Ureter (tissue), 1 donor: Measurements from ENCODE around the gene ITGAV. TPM values are rescaled to one million over a fixed set of nuclear protein-coding genes. Genes with fewer than 3 reads are reported as not detected.

Experiments used
- DNase-seq: peaks from one replicate; pipeline ENCODE4 v3.0.0-alpha.2; 2020; ENCODE audit warnings: low spot score
- total RNA-seq: library from RNA; stranded (reverse); gene quantifications from one replicate; pipeline ENCODE4 v1.2.4, GENCODE V29; 2023
- donor health status: DM: yes; HTN: yes; CAD: no.

The ITGAV gene
- total RNA-seq, 1 donor from 2014 or later, result 60.1 TPM

DNA sequence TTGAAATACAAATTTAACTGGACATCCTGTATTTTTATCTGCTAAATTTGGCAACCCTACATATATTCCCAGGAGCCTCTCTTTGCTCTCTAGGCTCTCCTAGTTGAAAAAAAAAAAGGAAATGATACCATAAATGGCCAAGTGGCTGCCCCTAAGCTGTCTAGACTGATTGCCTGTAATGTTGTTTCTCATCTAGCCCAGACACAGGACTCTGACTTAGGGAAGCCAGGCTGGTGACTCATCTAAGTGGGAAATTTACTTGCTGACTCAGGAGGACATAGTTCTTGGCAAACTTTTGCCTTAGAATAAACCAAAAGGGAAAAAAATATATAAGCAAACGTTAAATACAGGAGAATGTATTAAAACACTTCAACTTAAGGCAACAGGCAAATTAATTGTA lies 14.6 kb upstream of the ITGAV start:
- peak; percentile 52 for DNase-seq

DNA sequence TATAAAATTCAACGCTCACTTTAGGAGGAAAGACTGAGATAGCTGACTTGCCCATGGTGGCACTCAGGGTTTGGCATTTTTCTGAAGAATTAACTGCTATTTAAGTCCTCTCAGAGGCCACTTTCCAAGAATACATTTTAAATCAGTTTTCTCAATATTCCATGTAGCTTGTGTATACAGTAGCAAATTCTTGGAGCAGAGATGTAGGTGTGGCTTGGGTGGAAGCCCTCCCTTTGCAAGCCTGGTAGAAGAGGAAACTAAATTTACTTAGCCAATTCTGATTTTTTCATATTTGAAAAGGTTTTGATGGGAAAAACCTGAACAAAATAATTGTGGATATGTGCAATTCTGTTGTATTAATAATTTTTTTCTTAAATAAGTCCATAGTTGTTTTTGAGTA lies 14.0 kb upstream of the ITGAV start:
- DNase-seq, result no peak

DNA sequence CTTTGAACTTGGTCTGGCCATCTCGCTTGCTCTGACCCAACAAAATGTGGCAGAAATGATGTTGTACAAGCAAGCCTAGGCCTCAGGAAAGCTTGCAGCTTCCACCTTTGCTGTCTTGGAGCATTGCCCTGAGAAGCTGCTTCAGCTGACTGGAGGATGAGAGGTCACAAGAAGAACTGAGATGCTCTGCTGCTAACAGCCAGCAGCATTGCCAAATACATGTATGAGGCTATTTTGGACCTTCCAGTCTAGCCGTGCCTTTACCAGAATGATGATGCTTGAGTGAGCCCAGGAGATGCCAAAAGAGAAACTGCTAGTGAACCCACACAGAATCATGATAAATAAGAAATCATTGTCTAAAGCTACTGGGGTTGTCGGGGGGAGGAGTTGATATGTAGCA lies 13.2 kb upstream of the ITGAV start:
- DNase-seq, result no peak

DNA sequence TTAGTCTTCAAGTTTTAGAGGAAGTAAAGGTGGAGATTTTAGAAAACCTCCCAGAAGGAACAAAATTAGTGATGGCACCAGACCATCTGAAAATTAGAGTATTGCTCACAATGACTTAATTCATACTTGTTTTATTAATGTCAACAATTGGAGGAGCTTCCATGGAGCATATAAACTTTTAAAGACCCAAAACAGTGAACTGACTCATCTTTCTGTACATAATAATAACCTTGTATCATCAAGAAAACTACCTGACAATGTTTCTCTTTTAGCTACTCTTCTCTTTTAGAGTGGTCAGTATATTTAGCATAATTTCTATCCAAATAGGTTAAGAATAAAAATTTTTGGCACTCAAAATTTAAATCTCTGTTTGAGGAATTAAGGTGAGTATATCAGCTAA lies 7.2 kb upstream of the ITGAV start:
- no peak for DNase-seq

DNA sequence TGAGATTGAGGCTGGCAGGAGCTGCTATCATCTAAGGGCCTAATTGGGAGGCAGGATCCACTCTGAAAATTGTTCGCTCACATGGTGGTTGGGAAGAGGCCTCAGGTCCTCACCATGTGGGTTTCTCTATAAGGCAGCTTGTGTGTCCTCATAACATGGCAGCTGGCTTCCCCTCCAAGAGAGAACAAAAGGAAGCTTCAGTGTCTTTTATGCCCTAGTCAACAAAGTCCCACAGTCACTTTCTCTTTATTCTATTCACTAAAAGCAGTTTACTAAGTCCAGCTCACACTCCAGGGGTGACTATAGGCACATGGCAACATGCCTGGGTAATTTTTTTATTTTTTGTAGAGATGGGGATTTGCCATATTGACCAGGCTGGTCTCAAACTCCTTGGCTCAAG lies 5.8 kb upstream of the ITGAV start:
- DNase-seq, result no peak

DNA sequence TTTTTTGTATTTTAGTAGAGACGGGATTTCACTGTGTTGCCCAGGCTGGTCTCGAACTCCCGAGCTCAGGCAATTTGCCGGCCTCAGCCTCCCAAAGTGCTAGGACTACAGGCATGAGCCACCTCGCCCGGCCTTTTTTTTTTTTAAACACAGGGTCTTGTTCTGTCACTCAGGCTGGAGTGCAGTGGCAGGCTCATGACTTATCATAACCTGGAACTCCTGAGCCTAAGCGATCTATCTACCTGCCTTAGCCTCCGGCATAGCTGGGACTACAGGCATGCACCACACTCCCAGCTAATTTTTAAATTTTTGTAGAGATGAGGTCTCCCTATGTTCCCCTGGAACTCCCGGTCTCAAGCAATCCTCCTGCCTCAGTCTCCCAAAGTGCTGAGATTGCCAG lies 1.4 kb upstream of the ITGAV start:
- DNase-seq, result no peak

DNA sequence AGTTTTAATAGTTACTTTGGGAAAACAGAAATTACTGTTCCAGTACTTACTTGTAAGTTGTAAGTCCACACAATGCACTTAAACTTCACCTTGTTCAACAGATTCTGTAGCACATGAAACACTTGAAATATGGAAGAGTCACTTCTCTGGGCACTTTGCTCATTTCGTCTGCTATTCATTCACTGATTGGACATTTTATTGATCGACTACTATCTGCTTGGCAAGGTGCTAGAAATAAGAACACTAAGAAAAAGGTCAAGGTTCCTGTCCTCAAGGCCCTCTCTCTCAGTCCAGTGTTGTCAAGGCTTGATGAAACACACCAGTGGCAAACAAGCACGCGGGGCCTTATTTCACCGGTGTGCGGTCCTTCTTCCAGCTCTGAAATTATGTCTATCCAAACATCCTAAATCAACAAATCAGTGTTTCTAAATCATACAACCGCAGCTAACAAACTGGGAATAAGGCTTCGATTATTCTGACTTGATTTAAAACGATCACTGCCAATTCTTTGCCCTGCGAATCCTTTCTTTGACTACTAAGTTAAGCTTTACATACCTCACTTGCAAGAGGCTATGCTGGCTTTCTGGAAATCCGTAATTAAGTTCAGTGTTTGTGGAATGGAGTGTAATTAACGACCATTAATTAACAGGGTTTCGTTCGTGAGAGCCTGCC lies 780 bp upstream of the ITGAV start:
- no peak for DNase-seq

DNA sequence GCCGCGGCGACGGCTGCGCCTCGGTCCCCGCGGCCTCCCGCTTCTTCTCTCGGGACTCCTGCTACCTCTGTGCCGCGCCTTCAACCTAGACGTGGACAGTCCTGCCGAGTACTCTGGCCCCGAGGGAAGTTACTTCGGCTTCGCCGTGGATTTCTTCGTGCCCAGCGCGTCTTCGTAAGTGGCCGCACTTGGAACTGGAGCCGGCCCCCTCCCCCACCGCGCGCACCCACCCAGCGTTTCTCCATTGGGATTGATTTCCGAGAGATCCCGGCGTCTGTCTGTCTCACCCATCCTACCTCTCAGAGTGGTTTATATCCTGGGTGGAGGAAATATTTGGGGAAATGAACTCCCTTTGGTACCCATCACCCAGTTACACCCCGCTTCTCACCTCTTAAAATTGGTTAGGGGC lies 498 bp downstream of the ITGAV start:
- peak; percentile 53 for DNase-seq

DNA sequence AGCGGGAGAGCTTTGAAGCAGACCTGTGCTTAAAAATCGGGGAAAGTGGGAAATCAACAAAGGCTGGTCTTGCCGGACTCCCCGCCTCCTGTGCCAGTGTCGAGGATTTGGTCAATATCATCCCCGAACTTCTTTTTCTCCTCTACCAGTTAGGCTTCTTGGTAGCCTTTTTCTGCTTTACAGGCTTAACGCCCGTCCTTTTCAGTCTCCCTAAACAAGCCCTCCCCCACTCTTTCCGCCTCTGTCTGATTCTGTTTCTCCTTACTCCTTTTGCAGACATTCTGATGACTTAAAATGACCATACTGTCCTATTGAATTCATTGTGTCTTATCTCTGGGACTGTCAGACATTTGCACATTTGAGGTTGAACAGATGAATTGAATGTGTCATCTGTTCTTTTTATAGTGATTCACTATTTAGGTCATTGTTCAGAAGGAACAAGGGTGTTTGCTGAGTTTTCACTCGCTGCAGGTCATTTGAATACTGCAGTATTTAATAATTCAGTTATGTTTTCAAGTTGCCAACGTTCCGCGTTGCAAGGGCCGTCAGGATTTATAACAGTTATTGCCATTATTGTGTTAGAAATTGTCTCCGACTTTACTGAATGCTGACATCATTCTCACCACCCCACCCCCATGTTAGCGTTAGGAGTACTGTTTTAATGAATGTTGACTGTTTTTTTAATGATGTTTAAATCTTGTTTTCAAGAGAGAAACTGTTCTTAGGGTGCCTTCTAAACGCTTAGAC lies 1.1 kb downstream of the ITGAV start:
- no peak for DNase-seq

DNA sequence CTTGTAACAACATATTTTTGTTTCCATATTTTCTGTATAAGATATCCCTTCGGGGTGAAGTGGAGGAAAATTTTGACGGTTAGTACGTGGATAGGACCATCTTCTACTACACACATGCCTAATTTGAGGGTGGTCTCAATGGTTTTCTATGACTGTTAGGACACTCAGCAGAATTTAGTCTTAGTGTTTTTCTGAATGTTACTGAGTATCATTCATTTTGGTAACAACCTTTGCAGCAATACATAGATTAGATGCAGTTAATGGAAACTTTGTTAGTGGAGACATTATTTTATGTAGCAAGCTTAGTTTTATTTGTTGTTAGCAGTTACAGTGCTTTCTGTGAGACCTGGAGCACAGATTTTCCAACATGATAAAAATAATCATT lies 1.6 kb downstream of the ITGAV start:
- no peak for DNase-seq

DNA sequence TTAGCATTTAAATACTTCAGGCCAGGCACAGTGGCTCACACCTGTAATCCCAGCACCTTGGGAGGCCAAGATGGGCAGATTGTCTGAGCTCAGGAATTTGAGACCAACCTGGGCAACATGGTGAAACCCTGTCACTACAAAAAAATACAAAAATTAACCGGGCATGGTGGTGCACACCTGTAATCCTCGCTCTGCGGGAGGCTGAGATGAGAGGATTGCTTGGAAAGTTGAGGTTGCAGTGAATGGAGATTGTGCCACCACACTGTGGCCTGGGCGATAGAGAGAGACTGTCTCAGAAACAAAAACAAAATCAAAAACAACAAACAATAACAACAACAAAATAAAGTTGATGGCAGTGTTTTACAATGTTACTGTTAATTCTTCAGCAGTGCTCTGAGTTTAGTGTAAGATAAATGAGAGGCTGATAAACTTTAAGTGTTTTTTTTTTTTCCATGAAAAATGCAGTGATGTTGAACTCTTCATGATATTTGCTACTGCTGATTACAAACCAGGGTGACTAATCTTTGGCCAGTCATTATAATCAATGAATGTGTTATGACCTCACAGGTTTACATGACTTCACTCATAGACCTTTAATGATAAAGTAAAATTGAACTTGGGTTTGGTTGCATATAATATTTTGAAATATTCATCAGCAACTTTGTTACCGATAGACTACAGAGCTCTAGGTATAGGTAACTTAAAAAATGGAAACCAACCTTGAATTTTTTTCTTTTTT lies 2.5 kb downstream of the ITGAV start:
- DNase-seq, result no peak

DNA sequence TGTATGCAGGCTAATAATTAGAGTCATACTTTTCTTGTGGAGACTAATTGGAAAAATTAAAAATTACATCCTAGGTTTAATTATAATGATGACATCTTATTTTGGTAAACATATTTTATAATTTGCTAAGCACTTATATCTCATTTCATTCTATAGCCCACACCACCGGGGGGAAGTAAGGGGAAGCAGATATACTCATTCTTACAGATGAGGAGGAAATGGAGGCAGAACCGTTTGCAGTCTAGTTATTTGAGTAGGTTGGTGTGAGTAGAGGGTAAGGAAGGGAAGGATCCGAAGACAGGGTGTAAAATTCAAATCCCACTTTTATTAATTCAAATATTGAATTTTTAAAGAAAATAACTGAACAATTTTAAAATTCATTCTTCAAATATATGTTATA lies 3.7 kb downstream of the ITGAV start:
- no peak for DNase-seq

DNA sequence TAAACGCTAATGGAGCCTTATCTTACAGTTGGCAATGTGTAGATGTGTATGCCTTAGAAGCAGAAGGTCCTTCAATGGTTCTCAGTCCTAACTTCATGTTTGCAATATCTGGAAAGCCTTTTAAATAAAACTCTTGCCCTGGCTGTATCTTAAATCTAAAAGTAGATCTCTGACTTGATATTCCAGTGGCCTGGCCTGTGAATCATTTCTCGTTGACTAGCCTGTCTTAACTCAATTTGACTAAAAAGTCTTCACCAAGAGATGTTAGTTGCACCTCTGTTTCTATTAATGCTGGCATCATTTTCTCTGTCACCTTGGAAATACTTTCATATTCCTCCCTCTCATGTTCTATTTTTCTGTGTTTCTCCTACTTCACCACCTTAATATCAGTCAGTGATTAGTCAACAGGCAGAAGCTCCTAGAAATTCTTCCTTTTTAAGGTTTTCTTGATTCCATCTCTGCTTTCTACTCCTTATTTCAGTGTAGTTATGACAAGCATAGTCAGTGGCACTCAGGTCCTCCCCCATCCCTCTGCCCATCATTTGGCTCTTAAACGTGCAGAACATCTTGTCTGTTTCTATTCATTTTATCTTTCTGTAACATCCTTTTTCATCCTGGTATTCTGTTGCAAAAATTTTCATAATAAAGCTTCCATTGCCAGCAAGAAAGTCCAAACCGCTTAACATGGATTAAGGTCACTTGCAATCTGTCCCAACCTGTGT lies 4.3 kb downstream of the ITGAV start:
- DNase-seq, result no peak

DNA sequence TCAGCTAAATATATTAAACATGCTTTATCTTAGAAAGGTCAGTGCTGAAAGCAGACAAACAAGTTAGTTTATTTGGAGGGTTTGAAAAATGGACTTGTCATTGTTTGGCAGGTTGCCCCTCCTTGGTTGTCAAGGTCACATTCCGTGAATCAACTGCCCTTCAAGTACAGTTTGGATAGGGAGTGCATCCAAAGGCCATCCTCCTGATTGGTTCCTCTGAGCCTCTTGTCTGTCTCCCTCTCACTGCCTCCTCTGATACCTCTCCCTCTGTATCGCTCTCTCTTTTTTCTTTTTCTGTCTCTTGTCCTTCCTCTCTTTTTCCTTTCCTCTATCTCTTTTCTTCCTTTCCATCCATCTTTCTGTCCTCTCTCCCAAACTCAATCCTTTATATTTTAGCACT lies 5.4 kb downstream of the ITGAV start:
- no peak for DNase-seq

DNA sequence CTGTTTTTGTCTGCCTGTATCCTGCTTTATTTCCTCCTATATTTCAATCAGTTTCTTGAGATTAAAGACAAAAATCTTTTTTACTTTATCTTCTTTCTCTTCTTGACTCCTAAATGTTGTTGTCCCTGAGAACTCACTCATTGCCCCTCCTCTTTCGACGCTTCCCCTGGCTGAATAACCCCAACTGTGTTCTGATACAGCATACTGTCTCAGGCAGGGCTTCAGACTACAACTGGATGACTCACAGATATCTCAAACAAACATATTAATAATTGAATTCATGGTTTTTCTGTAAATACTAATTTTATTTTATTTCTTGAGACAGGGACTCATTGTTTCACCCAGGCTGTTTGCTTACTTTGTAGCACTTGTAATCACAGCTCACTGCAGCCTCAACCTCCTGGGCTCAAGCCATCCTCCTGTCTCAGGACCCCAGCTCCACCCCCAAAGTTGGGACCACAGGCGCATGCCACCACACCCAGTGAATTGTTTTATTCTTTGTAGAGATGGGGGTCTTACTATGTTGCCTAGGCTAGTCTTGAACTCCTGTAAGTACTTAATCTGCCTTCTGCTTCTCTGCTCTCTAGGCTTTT lies 9.4 kb downstream of the ITGAV start:
- DNase-seq, result no peak

DNA sequence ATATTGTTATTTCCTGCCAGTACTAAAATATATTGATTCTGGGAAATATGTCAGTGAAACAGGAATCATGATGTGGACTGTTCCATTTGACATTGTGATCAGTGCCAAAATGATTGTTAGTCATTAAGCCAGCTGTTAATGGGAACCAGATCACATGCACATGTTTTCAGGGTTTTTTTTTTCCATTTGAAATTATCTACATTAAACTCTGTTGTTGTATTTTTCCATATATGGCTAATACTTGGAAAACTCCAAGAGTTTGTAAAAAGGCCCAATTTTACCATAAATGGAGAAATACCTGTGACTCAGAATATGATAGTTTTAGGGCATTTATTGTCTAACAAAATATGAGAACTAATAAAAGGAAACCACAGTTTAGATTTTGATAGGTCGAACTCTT lies 13.4 kb downstream of the ITGAV start:
- no peak for DNase-seq

DNA sequence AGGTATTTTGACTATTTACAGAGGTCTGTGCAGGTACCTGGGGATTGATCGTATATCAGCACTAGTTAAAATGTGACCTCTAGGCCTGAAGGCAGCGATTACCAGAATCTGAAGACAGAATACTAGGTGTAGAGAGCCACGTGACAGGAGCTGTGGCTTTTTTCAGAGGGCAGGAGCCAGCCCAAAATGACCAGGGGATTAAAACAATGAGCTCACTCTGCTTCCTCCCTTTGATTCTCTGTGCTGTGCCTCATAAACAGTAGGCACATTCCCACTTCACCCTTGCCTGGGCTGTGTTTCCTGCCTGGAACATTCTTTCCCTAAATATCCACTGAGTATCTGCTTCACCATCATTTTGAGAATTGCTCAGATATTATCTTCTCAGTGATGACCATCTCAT lies 15.2 kb downstream of the ITGAV start:
- DNase-seq, result no peak

DNA sequence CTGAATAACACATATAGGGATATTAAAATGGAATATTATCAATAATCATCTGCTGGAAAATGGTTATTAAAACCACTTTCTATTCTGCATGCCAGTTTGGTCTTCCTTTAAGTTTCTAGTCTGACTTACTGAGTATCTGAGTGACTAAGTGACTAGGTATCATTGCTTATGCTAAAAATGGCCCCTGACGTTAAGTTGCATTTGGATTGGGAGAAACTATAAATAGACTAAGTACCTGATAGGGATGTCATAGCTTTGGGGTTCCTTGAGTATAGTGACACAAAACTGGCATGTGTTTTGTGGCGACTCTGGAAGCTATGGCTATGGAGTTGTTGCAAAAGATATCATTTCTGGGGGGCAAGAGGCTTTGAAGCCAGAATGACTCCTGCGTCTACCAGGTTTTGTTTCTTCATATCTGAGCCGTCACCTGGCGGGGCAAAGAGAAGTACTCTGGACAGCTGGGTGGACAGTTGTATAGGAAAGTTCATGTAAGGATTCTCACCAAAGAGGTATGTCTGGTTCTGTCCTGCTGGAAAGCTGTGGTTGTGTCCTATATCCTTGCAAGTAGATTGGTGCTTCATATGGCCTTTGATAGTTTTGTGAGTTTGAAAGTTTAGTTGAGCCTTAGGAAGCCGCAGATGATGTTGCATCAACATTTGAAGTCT lies 17.9 kb downstream of the ITGAV start:
- DNase-seq, result no peak

DNA sequence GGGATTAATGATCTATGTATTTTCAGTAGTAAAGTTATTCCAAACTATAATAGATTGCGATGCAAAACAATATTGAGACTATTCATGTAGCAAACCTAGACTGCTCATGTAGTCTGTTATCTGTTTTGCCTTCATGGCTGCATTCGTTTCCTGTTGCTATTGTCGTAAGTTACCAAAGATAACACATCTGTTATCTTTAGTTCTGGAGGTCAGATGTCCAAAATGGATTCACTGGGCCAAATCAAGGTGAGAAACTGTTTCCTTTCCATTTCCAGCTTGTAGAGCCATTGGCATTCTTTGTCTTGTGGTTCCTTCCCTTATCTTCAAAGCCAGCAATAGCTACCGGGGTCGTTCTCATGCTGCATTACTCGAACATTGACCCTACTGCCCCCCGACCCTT lies 20.9 kb downstream of the ITGAV start:
- DNase-seq, result no peak

DNA sequence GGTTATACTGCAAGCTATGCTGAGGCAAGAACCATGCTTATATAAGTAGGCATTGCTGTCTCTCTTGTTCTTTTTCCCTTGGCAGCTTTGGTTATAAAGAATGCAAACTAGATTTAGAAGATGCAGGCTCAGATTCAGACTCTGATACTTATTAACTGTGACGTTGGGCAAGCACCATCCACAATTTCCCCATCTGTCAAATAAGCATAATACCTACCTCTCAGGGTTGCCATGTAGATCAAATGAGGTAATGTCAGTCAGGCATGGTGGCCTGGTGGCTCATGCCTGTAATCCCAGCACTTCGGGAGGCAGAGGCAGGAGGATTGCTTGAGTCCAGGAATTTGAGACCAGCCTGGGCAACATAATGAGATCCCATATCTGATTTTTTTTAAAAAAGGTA lies 21.7 kb downstream of the ITGAV start:
- no peak for DNase-seq

DNA sequence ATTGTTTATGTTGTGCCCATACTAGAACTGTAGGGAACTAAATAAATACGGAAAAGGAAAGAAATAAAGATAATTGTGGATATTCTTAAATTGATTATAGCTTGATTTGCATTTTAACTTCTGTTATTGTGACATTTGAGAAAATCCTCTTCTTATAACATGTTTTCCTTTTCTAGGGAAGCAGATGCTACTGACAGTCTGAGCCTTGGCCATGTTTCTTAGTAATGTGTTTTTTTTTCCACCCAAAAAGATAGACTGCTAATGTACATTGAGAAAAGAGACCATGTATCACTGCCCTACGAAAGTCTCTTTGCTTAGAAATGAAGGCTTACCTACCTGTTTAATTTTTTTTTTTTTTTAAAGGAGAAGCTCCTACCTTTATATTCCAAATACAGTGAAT lies 22.2 kb downstream of the ITGAV start:
- DNase-seq, result no peak
